Stimulated activated CD8-positive, alpha-beta memory T cell treated with anti-CD3 and anti-CD28 coated beads, Interleukin-2, amount 100 ng/mL, for 48 hours (primary cell): ENCODE results near the gene SULF2.

Source experiments
- DNase-seq, 2 donors: peaks; one replicate each; pipeline ENCODE4 v3.0.0-alpha.2; 2020; ENCODE audit warnings: low read depth in 2 of 2

The SULF2 gene

DNA sequence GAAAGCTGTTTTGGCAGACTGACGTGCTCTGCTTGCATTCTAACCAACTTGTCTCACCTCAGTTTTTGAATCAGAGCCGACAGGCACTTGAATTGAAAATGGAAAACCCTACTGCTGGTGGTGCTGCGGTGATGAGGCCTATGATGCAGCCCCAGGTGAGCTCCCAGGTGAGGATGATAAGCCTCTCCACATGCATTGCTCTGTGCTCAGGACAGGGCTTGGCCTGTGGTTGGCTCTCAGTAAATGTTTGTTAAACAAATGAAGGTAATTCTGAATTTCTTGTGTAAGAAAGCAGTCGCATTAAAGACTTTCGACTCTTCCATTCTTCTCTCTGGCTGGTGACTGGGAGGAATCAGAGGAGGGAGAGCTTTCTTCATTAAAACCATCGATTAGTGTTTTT lies 136.3 kb downstream of the SULF2 start:
- DNase-seq, result no peak

DNA sequence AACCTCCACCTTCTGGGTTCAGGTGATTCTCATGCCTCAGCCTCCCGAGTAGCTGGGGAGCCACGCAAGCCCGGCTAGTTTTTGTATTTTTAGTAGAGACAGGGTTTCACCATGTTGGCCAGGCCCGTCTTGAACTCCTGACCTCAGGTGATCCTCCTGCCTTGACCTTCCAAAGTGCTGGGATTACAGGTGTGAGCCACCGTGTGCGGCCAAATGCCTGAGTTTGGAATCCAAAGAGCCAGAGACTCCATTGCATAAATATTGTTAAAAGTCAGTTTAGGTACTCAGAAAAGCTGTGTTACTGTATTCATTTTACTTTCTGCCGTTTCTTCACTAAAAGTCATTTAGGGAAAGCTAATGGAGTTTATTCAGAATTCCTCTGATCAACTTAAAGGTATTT lies 137.3 kb downstream of the SULF2 start:
- no peak for DNase-seq

DNA sequence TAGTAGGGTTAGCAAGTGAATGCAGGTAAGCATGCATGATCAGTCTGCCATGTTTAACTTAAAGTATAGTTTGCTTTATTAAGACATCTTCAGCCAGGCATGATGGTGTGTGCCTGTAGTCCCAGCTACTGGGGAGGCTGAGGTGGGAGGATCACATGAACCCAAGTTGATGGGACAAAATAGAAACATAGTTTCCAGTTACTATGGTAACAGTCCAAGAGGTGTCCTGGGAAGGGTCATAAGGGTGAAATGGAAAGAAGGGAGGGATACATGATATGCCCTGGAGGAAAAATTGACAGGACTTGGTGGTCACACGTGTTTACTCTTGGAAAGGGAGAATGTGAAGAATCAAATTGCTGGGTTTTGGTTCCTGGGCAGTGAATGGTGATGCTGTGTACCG lies 139.6 kb downstream of the SULF2 start:
- no peak for DNase-seq

DNA sequence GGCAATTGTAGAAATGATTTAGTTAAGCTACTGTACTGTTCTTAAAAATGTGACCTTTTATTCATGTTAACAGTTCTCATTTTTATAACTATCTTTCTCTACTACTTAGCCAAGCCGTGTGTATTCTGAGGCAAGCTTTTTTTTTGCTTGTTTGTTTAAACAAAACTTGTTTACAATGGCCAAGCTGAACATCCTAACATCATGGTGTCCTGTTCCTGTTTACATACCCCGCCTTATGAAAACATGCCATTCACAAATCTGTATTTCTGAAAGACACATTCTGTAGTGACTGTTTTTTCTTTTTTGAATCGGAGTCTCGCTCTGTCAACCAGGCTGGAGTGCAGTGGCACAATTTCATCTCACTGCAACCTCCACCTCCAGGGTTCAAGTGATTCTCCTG lies 142.7 kb downstream of the SULF2 start:
- no peak for DNase-seq

DNA sequence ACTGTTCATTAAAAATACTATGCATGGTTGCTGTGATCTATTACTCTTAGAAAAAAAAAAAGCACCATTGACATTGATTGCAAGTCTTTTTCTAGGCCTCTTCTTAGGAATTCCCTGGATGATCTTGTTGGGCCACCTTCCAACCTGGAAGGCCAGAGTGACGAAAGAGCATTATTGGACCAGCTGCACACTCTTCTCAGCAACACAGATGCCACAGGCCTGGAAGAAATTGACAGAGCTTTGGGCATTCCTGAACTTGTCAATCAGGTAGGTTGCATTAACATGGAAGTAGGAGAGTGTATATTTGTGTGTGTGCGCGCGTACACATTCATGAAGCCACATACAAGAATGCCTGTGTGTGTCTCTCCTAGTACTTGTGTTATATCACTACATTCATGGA lies 143.2 kb downstream of the SULF2 start:
- DNase-seq, result no peak

DNA sequence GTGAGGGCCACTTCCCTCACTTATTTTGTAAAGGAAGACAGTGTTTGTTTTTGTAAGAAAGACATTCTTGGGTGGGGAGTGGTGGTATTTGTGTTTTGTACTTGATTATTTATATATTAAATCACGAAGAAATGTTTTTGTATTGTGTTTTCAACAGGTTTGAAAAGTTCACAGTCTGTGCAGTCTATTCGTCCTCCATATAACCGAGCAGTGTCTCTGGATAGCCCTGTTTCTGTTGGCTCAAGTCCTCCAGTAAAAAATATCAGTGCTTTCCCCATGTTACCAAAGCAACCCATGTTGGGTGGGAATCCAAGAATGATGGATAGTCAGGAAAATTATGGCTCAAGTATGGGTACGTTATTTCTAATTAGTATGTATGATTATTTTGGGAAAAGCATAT lies 146.4 kb downstream of the SULF2 start:
- DNase-seq, result no peak

DNA sequence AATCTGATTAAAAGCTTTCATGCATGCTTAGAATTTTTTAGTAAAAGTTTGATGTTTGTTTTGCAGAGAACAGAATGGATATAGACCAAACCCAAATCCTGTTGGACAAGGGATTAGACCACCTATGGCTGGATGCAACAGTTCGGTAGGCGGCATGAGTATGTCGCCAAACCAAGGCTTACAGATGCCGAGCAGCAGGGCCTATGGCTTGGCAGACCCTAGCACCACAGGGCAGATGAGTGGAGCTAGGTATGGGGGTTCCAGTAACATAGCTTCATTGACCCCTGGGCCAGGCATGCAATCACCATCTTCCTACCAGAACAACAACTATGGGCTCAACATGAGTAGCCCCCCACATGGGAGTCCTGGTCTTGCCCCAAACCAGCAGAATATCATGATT lies 150.0 kb downstream of the SULF2 start:
- no peak for DNase-seq

DNA sequence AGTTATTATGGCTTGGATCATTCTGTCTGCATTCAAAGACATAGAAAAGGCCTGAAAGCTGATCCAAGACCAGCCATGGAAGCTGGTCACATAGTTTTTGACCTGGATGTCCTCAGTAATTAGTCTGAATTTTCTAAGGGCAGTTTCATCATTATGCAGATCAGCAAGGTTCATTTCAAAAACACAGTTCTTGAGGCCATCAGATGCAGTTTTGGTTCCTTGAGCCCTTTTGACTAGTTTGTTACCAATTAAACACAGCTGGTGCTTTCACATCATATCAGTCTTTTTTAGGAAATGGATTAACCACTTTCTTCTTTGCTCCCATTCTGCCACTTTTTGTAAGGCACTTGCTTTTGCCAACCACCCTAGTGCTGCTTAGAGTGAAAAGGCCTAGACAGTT lies 154.2 kb downstream of the SULF2 start:
- no peak for DNase-seq

DNA sequence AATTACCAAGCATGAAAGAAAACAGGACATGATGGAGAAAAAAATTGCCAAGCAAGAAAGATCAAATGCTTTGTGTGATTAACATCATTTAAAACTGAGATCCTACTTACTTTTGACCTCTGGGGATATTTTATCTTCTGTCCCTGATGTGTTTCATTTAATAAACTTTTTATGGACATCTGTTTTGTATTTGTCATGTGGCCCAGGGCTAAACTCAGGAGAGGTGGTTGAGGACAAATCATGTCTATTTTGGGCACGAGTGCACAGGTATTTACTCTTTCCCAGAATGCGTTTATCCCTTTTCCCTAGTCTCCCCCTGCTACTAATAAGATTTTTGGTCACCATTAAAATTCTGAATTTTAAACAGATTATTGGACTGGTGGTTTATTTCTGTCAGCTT lies 155.4 kb downstream of the SULF2 start:
- no peak for DNase-seq

DNA sequence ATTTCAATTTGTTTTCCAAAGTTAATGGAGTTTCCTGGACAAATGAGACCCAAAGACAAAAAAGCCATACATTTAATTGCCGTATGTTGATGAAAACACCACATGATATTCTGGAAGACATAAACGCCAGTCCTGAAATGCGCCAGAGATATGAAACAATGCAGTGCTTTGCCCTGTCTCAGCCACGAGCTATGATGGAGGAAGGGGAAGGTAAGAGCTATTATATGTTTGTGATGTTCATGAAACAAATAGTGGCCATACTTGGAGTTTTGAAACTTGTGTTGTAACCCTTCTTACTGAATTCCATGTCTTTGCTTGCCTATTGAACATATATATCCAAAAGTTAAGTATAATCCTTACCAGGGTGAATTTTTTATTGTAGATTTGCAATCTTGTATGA lies 157.7 kb downstream of the SULF2 start:
- DNase-seq, result no peak

DNA sequence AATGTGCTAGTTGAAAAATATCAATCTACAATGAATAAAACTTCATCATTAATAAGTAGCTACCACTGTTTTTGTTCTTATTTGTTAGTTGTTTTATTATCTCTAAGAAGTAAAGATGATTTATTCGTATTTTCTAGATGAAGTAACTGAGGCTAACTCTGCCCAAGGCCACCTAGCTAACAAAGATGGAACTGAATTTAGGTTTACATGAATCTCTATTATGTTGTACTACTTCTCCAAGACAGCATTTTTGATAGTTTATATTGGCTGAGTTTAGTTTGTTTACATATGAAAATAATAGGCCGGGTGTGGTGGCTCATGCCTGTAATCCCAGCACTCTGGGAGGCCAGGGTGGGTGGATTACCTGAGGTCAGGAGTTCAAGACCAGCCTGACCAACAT lies 162.1 kb downstream of the SULF2 start:
- DNase-seq, result no peak

DNA sequence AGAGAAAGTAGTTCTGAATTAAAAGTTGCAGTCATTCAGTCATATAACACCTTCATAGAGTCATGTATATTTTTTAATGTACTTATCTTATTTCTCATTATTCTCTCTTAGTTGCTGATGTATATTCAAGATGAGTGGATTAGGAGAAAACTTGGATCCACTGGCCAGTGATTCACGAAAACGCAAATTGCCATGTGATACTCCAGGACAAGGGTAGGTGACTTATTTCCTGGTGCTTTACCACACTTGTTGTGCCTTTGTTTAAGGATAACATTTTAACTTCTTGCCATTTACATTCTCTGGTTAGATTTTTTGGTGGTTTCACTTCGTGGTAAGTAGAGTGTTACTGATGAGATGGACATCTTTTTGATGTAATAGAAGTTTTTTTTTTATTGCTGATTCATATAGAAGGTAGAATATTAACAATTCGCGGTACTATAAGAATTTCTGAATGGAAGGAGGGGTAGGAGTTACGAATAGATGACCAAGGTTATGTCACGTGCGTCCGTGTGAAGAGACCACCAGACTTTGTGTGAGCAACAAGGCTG lies 163.1 kb downstream of the SULF2 start:
- DNase-seq, result no peak

DNA sequence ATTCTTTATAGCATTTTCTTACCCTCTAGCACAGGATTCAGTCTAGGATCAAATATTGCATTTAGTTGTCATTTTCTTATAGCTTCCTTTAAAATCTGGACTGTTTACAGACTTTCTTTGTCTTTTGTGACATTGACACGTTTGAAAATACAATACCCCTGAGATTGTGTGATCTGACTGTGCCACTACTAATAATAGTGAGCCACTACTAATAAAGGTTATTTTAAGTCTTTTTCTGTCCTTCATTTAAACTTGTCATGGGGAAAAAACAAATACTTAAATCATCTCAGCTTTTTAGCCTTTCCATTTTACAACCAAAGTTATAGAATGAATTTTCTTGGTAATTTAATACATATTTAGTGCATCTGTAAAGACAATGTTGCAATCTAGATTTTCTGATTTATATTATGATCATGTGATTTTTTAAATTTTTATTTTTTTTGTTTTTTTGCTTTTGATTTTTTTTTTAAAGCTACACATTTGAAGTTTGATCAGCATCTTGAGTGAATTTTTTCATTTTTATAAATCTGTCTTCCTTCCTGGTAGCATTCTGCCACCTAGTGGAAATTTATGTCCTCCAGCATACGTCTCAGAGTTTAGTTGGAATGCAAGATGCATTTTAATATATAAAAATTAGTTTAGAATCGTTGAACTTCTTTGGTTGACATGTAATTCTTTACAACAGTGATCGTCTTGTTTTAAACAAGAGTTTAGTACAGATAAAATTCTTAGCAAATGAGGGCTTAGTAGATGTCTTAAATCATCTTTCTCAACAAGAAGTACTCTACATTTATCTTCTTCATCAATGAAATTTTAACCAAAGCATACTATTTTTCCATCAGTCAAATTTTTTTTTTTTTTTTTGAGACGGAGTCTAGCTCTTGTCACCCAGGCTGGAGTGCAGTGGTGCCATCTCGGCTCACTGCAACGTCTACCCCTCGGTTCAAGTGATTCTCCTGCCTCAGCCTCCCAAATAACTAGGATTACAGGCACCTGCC lies 164.2 kb downstream of the SULF2 start:
- DNase-seq, result no peak

DNA sequence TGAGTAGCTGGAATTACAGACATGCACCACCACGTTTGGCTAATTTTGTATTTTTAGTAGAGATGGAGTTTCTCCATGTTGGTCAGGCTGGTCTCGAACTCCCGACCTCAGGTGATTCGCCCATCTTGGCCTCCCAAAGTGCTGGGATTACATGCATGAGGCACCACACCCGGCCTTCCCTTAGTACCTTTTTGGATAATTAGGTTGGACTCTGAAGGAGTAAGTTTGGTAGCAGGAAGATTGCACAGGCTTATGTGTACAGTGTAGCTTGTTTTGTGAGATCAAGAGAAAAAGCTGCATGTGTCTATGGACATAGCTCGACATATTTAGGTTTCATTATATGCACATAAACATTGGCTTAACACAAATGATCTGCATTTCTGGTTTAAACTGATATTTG lies 166.8 kb downstream of the SULF2 start:
- DNase-seq, result no peak

DNA sequence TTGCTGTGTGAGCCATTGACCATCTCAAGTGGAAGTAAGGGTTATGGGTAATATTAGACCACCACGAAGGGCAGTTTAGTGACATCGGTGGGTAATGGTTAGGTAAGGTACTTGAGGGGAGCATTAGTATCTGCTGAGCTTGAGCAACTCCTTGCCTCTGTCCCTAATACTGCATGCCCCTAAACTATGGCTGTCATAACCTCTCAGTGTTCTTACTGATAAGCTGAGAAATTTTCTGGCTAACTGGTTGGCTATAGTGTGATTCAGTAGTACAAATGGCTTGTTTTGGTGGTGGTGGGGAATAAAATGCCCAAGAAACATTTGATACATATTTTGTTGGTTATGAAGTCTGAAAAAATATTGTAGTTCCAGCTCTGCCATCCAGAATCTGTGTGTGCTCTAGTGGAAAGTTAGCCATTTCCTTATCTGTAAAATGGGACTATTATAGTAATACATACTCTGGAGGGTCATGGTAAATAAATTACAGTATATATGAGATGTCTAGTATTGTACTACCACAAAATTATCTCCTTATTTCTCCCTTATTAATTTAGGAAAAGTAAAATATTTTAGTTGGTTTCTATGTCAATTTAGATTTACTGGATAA lies 170.5 kb downstream of the SULF2 start:
- DNase-seq, result no peak

DNA sequence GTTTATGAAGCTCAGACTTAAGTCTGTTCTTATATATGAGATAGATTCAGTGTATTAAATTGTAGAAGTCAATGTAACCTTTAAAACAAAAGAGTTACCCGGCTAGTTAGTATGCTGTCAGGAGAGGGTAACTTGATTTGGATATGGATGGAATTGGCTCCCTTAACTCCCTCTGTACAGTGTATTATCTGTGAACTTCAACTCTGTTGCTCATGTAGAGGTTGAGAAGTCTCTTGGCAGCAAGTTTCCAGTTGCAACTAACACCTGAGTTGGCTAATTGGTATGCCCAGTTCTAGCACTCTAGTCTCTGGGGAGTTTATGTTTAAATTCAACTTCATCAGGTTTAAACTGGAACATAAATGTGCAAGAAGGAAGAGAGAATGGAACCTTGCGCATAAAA lies 172.6 kb downstream of the SULF2 start:
- DNase-seq, result no peak

DNA sequence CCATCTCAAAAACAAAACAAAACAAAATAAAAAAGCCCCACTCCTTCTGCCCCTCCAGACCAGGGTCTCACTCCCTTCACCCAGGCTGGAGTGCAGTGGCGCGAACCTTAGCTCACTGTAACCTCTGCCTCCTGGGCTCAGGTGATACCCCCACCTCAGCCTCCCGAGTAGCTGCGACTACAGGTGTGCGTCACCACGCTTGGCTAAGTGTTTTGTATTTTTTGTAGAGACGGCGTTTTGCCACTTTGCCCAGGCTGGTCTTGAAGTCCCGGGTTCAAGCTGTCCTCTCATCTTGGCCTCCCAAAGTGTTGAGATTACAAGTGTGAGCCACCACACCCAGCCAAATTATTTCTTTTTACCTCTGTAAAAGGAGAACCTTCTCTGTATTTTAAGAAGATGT lies 173.5 kb downstream of the SULF2 start:
- DNase-seq, result no peak

DNA sequence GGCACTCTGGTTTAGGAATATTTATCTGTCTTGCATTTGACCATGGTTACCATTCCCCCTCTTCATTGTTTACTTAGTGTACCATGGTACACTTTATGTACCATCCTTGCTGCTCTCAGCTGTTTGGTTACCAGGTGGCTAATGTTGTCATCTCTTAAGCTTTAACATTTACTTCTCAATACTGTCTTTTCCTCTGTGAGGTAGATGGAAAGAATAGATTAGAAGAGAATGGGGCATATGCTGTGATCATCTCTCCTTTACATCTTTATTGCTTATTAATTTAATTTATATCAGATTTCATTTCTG lies 174.4 kb downstream of the SULF2 start:
- no peak for DNase-seq

DNA sequence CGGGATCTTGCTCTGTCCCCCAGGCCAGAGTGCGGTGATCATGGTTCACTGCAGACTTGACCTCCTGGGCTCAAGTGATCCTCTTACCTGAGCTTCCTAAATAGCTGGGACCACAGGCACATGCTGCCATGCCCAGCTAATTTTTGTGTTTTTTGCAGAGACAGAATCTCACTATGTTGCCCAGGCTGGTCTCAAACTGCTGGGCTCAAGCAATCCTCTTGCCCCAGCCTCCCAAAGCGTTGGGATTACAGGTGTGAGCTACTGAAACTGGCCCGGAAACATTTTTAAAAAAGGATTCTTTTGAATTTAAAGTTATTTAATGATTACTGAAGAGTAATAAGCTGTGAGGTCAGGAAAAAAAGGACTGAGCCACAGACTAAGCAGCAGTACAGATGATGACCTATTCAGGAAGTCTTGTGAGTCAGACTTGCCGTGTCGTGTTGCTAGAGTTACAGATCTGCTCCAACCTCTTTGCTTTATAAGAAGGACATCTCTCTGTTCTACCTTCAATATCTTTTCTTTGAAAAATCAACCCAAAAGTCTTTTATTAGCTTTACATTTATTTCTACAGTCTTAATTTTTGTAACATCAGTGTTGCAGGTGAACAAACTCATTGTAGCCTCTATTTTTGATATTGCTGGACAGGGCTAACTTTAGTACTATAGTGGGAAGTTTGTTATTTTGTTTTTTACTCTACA lies 174.9 kb downstream of the SULF2 start:
- peak; percentile 47 to 64 for DNase-seq

DNA sequence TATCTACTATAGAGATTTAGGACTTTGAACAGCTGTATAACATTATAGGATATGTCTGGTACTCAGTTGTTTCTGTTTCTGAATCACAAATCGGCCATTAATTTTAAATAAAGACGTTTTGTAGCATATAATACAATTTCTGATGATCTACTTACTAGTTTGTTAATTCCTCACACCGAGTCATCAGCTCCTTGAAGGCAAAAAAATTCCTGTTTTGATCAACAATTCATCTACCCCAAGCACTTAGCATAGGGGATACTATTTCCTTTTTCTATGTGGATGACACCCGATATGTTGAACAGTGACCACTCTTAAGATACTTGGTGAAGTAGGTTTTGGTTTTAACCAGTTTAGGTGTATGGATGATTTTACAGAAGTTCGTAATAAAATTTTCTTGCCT lies 176.3 kb downstream of the SULF2 start:
- no peak for DNase-seq
